ENCODE measurements around the gene ERCC6L2.

ERCC6L2 gene

GRCh38 chr9:95875305-95876137, at the start of gene ERCC6L2:
TSS of gene ERCC6L2 (plus strand) at chr9:95875691. CDS start at chr9:95876039, 348 bp downstream.
- no peak within 1 kb of the TSS for H3K4me3 ChIP-seq
- peak within 1 kb of the TSS in 6 of 21 experiments; percentile 98 to 100 (median 100) for H3K27ac ChIP-seq

- H3K27ac ChIP-seq: no peak overlapping the region
- no peak overlapping the region for H3K4me3 ChIP-seq
These were observed 49.2 kb upstream of the ERCC6L2 start for GRCh38 chr9:95826183-95826838.

- H3K4me3 ChIP-seq: no peak overlapping the region
- no peak overlapping the region for H3K27ac ChIP-seq
These were observed 44.7 kb upstream of the ERCC6L2 start for GRCh38 chr9:95830768-95831167.

GRCh38 chr9:95831810-95832209, 43.7 kb upstream of the ERCC6L2 start:
- no peak overlapping the region for H3K4me3 ChIP-seq
- no peak overlapping the region for H3K27ac ChIP-seq

GRCh38 chr9:95833546-95834178, 41.8 kb upstream of the ERCC6L2 start:
- no peak overlapping the region for H3K27ac ChIP-seq
- no peak overlapping the region for H3K4me3 ChIP-seq

GRCh38 chr9:95834281-95834907, 41.1 kb upstream of the ERCC6L2 start:
- Histone ChIP-seq H3K4me3 (no peak overlapping the region), H3K27ac (no peak overlapping the region)

- Histone ChIP-seq H3K4me3 (no peak overlapping the region), H3K27ac (no peak overlapping the region)
These were observed 40.1 kb upstream of the ERCC6L2 start for GRCh38 chr9:95835393-95835792.

GRCh38 chr9:95836072-95836471, 39.4 kb upstream of the ERCC6L2 start:
- no peak overlapping the region for H3K27ac ChIP-seq
- no peak overlapping the region for H3K4me3 ChIP-seq

- no peak overlapping the region for H3K4me3 ChIP-seq
- no peak overlapping the region for H3K27ac ChIP-seq
These were observed 36.5 kb upstream of the ERCC6L2 start for GRCh38 chr9:95839012-95839411.

GRCh38 chr9:95840074-95840473, 35.4 kb upstream of the ERCC6L2 start:
- Histone ChIP-seq H3K27ac (no peak overlapping the region), H3K4me3 (no peak overlapping the region)

GRCh38 chr9:95841377-95841776, 34.1 kb upstream of the ERCC6L2 start:
- H3K27ac ChIP-seq: no peak overlapping the region
- H3K4me3 ChIP-seq: no peak overlapping the region

- Histone ChIP-seq H3K4me3 (no peak overlapping the region), H3K27ac (no peak overlapping the region)
These were observed 29.7 kb upstream of the ERCC6L2 start for GRCh38 chr9:95845751-95846150.

- Histone ChIP-seq H3K4me3 (no peak overlapping the region), H3K27ac (no peak overlapping the region)
These were observed 26.7 kb upstream of the ERCC6L2 start for GRCh38 chr9:95848764-95849163.

GRCh38 chr9:95852059-95853032, 23.1 kb upstream of the ERCC6L2 start:
- H3K4me3 ChIP-seq: no peak overlapping the region
- H3K27ac ChIP-seq: peak overlapping the region in 1 of 21 experiments; percentile 18

- Histone ChIP-seq H3K4me3 (no peak overlapping the region), H3K27ac (no peak overlapping the region)
These were observed 21.0 kb upstream of the ERCC6L2 start for GRCh38 chr9:95854386-95855020.

GRCh38 chr9:95855961-95856360, 19.5 kb upstream of the ERCC6L2 start:
- Histone ChIP-seq H3K27ac (no peak overlapping the region), H3K4me3 (no peak overlapping the region)

- Histone ChIP-seq H3K4me3 (no peak overlapping the region), H3K27ac (no peak overlapping the region)
These were observed 18.4 kb upstream of the ERCC6L2 start for GRCh38 chr9:95857124-95857523.

- Histone ChIP-seq H3K27ac (no peak overlapping the region), H3K4me3 (no peak overlapping the region)
These were observed 17.6 kb upstream of the ERCC6L2 start for GRCh38 chr9:95857896-95858295.

GRCh38 chr9:95862343-95862742, 13.1 kb upstream of the ERCC6L2 start:
- no peak overlapping the region for H3K27ac ChIP-seq
- H3K4me3 ChIP-seq: no peak overlapping the region
